Fibroblast of skin of back (primary cell): ENCODE results near the gene DOK3.
"Not testable (repeated sequence)": the region's sequence is repeated elsewhere in the genome, so short reads cannot be mapped to it uniquely, and the experiment has no call there.

Experiments used
- DNase-seq: peaks from one replicate; pipeline ENCODE4 v3.0.0-alpha.2; 2013

Gene DOK3

GRCh38 chr5:177535125-177535524 lies 25.5 kb upstream of the DOK3 start:
- DNase-seq = no peak

- not testable (repeated sequence) for DNase-seq
These were observed 24.8 kb upstream of the DOK3 start for GRCh38 chr5:177534433-177534832.

GRCh38 chr5:177531209-177531940 lies 21.7 kb upstream of the DOK3 start:
- no peak for DNase-seq

- DNase-seq = no peak
These were observed 21.0 kb upstream of the DOK3 start for GRCh38 chr5:177530638-177531037.

- no peak for DNase-seq
These were observed 19.9 kb upstream of the DOK3 start for GRCh38 chr5:177529247-177530203.

- no peak for DNase-seq
These were observed 19.0 kb upstream of the DOK3 start for GRCh38 chr5:177528631-177529030.

- no peak for DNase-seq
These were observed 18.0 kb upstream of the DOK3 start for GRCh38 chr5:177527595-177527994.

- DNase-seq = no peak
These were observed 17.2 kb upstream of the DOK3 start for GRCh38 chr5:177526791-177527190.

GRCh38 chr5:177526191-177526590 lies 16.6 kb upstream of the DOK3 start:
- DNase-seq = no peak

- no peak for DNase-seq
These were observed 15.5 kb upstream of the DOK3 start for GRCh38 chr5:177524941-177525655.

- DNase-seq = no peak
These were observed 14.9 kb upstream of the DOK3 start for GRCh38 chr5:177524539-177524900.

- no peak for DNase-seq
These were observed 14.3 kb upstream of the DOK3 start for GRCh38 chr5:177523711-177524538.

GRCh38 chr5:177520916-177521513 lies 11.4 kb upstream of the DOK3 start:
- DNase-seq = no peak

GRCh38 chr5:177520271-177520670 lies 10.6 kb upstream of the DOK3 start:
- DNase-seq = no peak

- DNase-seq = no peak
These were observed 10.0 kb upstream of the DOK3 start for GRCh38 chr5:177519463-177520235.

GRCh38 chr5:177516601-177517568 lies 7.3 kb upstream of the DOK3 start, which contains the start of gene DDX41:
TSS of gene DDX41 (minus strand) at chr5:177516961. CDS start at chr5:177516945, 16 bp downstream.
- DNase-seq = peak; percentile 99

GRCh38 chr5:177515580-177515979 lies 6.0 kb upstream of the DOK3 start:
- DNase-seq = no peak

GRCh38 chr5:177514541-177514940 lies 4.9 kb upstream of the DOK3 start:
- no peak for DNase-seq

GRCh38 chr5:177513500-177513899 lies 3.9 kb upstream of the DOK3 start:
- no peak for DNase-seq
